ENCODE data around the gene GRIFIN. TPM values are rescaled to one million over a fixed set of nuclear protein-coding genes. Genes with fewer than 3 reads are reported as not detected.

Gene GRIFIN
- total and polyA plus RNA-seq, 2 experiments from 2014 or later, result not detected

- no peak overlapping the region for H2AFZ ChIP-seq
- no peak for DNase-seq (ENCODE audit: low spot score)
- H3K79me2 ChIP-seq, result no peaks in the 10 kb centered on the region
- peaks cover 12% of the 10 kb centered on the region for H3K27me3 ChIP-seq
- no peaks in the 10 kb centered on the region for H4K20me1 ChIP-seq (ENCODE audit: insufficient read depth, poor library complexity, severe bottlenecking)
- 97% methylated on average over 8 of the region's 9 CpGs for WGBS (ENCODE audit: low lambda C conversion rate, missing lambda C conversion rate)
- H3K27ac ChIP-seq, result no peak overlapping the region
- no peak overlapping the region for H3K4me3 ChIP-seq
- H3K9me3 ChIP-seq (ENCODE audit: low read depth), result no peaks in the 10 kb centered on the region
- no peaks in the 10 kb centered on the region for H3K36me3 ChIP-seq (replicated peaks; ENCODE audit: insufficient read depth, low read depth)
- H3K4me2 ChIP-seq, result no peak overlapping the region
- TF ChIP-seq EZH2 (IDR thresholded peaks at IDR 0.05; ENCODE audit: borderline replicate concordance), result no peak
- no peak for TF ChIP-seq EZH2phosphoT487 (IDR thresholded peaks at IDR 0.05; ENCODE audit: low read depth, severe bottlenecking, unreplicated experiment)
- TF ChIP-seq, protein P1, sequence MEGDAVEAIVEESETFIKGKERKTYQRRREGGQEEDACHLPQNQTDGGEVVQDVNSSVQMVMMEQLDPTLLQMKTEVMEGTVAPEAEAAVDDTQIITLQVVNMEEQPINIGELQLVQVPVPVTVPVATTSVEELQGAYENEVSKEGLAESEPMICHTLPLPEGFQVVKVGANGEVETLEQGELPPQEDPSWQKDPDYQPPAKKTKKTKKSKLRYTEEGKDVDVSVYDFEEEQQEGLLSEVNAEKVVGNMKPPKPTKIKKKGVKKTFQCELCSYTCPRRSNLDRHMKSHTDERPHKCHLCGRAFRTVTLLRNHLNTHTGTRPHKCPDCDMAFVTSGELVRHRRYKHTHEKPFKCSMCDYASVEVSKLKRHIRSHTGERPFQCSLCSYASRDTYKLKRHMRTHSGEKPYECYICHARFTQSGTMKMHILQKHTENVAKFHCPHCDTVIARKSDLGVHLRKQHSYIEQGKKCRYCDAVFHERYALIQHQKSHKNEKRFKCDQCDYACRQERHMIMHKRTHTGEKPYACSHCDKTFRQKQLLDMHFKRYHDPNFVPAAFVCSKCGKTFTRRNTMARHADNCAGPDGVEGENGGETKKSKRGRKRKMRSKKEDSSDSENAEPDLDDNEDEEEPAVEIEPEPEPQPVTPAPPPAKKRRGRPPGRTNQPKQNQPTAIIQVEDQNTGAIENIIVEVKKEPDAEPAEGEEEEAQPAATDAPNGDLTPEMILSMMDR (IDR thresholded peaks at IDR 0.05; ENCODE audit: poor library complexity), result no peak
- peaks cover 35% of the 10 kb centered on the region for H3K4me1 ChIP-seq (ENCODE audit: insufficient read depth)
- no peaks in the 10 kb centered on the region for H3K9me2 ChIP-seq (replicated peaks; ENCODE audit: insufficient read depth)
These were observed 38.5 kb upstream of the GRIFIN start for GRCh38 chr7:2514473-2515423.

- H3K4me1 ChIP-seq (ENCODE audit: insufficient read depth), result peaks cover 29% of the 10 kb centered on the region
- no peak overlapping the region for H3K27ac ChIP-seq
- no peak overlapping the region for H2AFZ ChIP-seq
- no peaks in the 10 kb centered on the region for H3K9me2 ChIP-seq (replicated peaks; ENCODE audit: insufficient read depth)
- 99% methylated on average over 7 of the region's 7 CpGs for WGBS (ENCODE audit: low lambda C conversion rate, missing lambda C conversion rate)
- H4K20me1 ChIP-seq (ENCODE audit: insufficient read depth, poor library complexity, severe bottlenecking), result no peaks in the 10 kb centered on the region
- no peaks in the 10 kb centered on the region for H3K36me3 ChIP-seq (replicated peaks; ENCODE audit: insufficient read depth, low read depth)
- no peak for DNase-seq (ENCODE audit: low spot score)
- no peak for TF ChIP-seq EZH2phosphoT487 (IDR thresholded peaks at IDR 0.05; ENCODE audit: low read depth, severe bottlenecking, unreplicated experiment)
- TF ChIP-seq, protein P1 (IDR thresholded peaks at IDR 0.05; ENCODE audit: poor library complexity), result no peak
- H3K4me2 ChIP-seq, result no peak overlapping the region
- no peaks in the 10 kb centered on the region for H3K79me2 ChIP-seq
- H3K27me3 ChIP-seq, result peaks cover 8% of the 10 kb centered on the region
- no peaks in the 10 kb centered on the region for H3K9me3 ChIP-seq (ENCODE audit: low read depth)
- H3K4me3 ChIP-seq, result no peak overlapping the region
These were observed 37.5 kb upstream of the GRIFIN start for GRCh38 chr7:2513702-2514101.

DNA sequence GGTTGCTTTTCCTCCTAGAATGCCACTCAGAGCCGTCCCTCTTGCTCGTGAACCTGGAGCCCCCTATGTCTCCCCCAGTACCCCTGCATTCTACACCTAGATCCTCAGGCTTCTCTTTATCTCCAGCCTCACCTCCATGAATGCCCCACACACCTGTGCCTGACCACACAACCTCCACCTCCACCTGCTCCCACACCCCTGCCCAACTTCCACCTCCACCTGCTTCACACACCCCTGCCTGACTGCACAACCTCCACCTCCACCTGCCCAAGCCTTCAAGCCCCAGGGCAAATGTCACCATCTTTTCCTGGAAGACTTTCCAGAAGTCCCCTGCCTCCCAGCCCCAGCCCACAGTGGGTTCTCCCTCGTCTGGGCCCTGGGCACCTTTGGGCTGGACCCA lies 36.5 kb upstream of the GRIFIN start:
- Histone ChIP-seq H3K9me2 (replicated peaks; ENCODE audit: insufficient read depth) (no peaks in the 10 kb centered on the region), H3K9me3 (ENCODE audit: low read depth) (no peaks in the 10 kb centered on the region), H3K4me2 (no peak overlapping the region), H3K4me1 (ENCODE audit: insufficient read depth) (peaks cover 21% of the 10 kb centered on the region), H2AFZ (no peak overlapping the region), H3K36me3 (replicated peaks; ENCODE audit: insufficient read depth, low read depth) (no peaks in the 10 kb centered on the region), H4K20me1 (ENCODE audit: insufficient read depth, poor library complexity, severe bottlenecking) (no peaks in the 10 kb centered on the region), H3K27ac (no peak overlapping the region), H3K4me3 (no peak overlapping the region), H3K79me2 (no peaks in the 10 kb centered on the region), H3K27me3 (no peaks in the 10 kb centered on the region)
- no peak for DNase-seq (ENCODE audit: low spot score)
- WGBS (ENCODE audit: low lambda C conversion rate, missing lambda C conversion rate), result 82% methylated on average over 3 of the region's 3 CpGs
- TF ChIP-seq EZH2phosphoT487 (IDR thresholded peaks at IDR 0.05; ENCODE audit: low read depth, severe bottlenecking, unreplicated experiment) (no peak), EZH2 (IDR thresholded peaks at IDR 0.05; ENCODE audit: borderline replicate concordance) (no peak)
- TF ChIP-seq, protein P1 (IDR thresholded peaks at IDR 0.05; ENCODE audit: poor library complexity), result no peak

Measured in hepatocyte (in vitro differentiated cells).